DND-41 (cell line): ENCODE data around the gene SEC16A.

ENCODE experiments used
- ATAC-seq: fragments of 200-7000 bp; cut with Tn5 transposase; 3 replicates; pipeline ENCODE4 v1.9.1; 2021; ENCODE audit warnings: low read depth; ENCODE audit not compliant: insufficient read depth
- DNase-seq: peaks from one replicate; pipeline ENCODE4 v3.0.0-alpha.2; 2020
- H2AFZ ChIP-seq: 2 replicates; pipeline ENCODE4 v1.6.0; 2012; ENCODE audit warnings: low read depth, low read length
- H3K27ac ChIP-seq: 2 replicates; pipeline ENCODE4 v1.5.1; 2012; ENCODE audit warnings: low read length, inconsistent platforms
- H3K27me3 ChIP-seq: fragments of 200-600 bp; sonication (generic); 2 replicates; pipeline ENCODE4 v1.6.0; 2012; ENCODE audit warnings: low read length, mild to moderate bottlenecking, inconsistent platforms; ENCODE audit not compliant: insufficient read depth, poor library complexity
- H3K36me3 ChIP-seq: 2 replicates; pipeline ENCODE4 v1.5.1; 2012; ENCODE audit warnings: low read length, inconsistent platforms; ENCODE audit not compliant: insufficient read depth
- H3K4me1 ChIP-seq: 2 replicates; pipeline ENCODE4 v1.5.1; 2012; ENCODE audit warnings: mild to moderate bottlenecking, low read length; ENCODE audit not compliant: insufficient read depth
- H3K4me2 ChIP-seq: 2 replicates; pipeline ENCODE4 v1.6.0; 2012; ENCODE audit warnings: mild to moderate bottlenecking, moderate library complexity, low read length, inconsistent platforms; ENCODE audit not compliant: insufficient read depth
- H3K4me3 ChIP-seq, 2 experiments: fragments of 200-600 bp in 1 of 2; shearing (Covaris generic) in 1 of 2; 2 replicates each; pipeline ENCODE4 v1.5.1; 2012 to 2016; ENCODE audit warnings: inconsistent platforms in 2 of 2, low read length in 2 of 2, mild to moderate bottlenecking in 2 of 2, low read depth in 1 of 2, moderate library complexity in 1 of 2
- H3K79me2 ChIP-seq: 2 replicates; pipeline ENCODE4 v1.6.0; 2012; ENCODE audit warnings: low read length, inconsistent platforms; ENCODE audit not compliant: insufficient read depth
- H3K9ac ChIP-seq: 2 replicates; pipeline ENCODE4 v1.6.0; 2012; ENCODE audit warnings: low read depth, mild to moderate bottlenecking, inconsistent platforms, low read length, moderate library complexity
- H3K9me3 ChIP-seq: 2 replicates; pipeline ENCODE4 v1.5.1; 2012; ENCODE audit warnings: low read length, moderate library complexity, mild to moderate bottlenecking, inconsistent platforms; ENCODE audit not compliant: insufficient read depth, severe bottlenecking
- H4K20me1 ChIP-seq: 2 replicates; pipeline ENCODE4 v1.6.0; 2012; ENCODE audit warnings: low read length; ENCODE audit not compliant: insufficient read depth
- EZH2 ChIP-seq: IDR thresholded peaks from 3 replicates; pipeline ENCODE4 v1.6.1; 2012; ENCODE audit warnings: borderline replicate concordance, low read depth, mild to moderate bottlenecking, moderate library complexity, low read length, inconsistent platforms; ENCODE audit not compliant: severe bottlenecking
- TF ChIP-seq, protein P1 (sequence below): IDR thresholded peaks from 2 replicates; pipeline ENCODE4 v1.5.1; 2012; ENCODE audit warnings: borderline replicate concordance, low read length, moderate library complexity, mild to moderate bottlenecking; ENCODE audit not compliant: poor library complexity, severe bottlenecking; ENCODE audit errors: extremely low read depth

SEC16A gene

GRCh38 chr9:136416427-136416826 lies 66.4 kb downstream of the SEC16A start:
- Histone ChIP-seq H3K9me3 (no peaks in the 10 kb centered on the region), H3K27me3 (no peaks in the 10 kb centered on the region), H3K9ac (no peak overlapping the region), H3K27ac (no peak overlapping the region), H3K4me1 (peaks cover 17% of the 10 kb centered on the region), H3K79me2 (peaks cover 28% of the 10 kb centered on the region), H4K20me1 (peaks cover 21% of the 10 kb centered on the region; the same call in 1 of the 2 replicates), H3K4me3 (no peak overlapping the region), H3K4me2 (no peak overlapping the region), H3K36me3 (peaks cover 89% of the 10 kb centered on the region), H2AFZ (no peak overlapping the region)
- ATAC-seq = no peak
- TF ChIP-seq EZH2 = no peak
- TF ChIP-seq, protein P1, sequence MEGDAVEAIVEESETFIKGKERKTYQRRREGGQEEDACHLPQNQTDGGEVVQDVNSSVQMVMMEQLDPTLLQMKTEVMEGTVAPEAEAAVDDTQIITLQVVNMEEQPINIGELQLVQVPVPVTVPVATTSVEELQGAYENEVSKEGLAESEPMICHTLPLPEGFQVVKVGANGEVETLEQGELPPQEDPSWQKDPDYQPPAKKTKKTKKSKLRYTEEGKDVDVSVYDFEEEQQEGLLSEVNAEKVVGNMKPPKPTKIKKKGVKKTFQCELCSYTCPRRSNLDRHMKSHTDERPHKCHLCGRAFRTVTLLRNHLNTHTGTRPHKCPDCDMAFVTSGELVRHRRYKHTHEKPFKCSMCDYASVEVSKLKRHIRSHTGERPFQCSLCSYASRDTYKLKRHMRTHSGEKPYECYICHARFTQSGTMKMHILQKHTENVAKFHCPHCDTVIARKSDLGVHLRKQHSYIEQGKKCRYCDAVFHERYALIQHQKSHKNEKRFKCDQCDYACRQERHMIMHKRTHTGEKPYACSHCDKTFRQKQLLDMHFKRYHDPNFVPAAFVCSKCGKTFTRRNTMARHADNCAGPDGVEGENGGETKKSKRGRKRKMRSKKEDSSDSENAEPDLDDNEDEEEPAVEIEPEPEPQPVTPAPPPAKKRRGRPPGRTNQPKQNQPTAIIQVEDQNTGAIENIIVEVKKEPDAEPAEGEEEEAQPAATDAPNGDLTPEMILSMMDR = no peak
- DNase-seq = no peak

DNA sequence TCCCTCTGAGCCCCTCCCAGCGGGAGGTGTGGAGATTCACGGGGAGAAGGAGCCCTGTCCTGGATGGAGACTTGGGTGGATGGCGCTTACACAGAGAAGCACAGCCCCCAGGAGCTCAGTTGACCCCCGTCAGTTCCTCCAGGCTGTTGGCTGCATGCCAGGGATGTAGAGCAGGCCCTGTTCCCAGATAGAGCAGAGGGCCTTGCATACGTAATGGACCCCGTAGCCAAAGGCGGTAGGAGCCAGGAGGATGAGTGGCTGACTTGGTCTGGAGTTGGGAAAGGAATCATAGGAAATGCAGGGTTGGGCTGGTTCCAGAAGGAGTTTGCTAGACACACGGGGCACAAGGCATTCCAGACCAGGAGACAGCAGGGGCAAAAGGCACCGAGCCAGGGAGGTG lies 69.9 kb downstream of the SEC16A start:
- Histone ChIP-seq H3K9ac (no peak overlapping the region), H4K20me1 (peaks cover 30% of the 10 kb centered on the region)

DNA sequence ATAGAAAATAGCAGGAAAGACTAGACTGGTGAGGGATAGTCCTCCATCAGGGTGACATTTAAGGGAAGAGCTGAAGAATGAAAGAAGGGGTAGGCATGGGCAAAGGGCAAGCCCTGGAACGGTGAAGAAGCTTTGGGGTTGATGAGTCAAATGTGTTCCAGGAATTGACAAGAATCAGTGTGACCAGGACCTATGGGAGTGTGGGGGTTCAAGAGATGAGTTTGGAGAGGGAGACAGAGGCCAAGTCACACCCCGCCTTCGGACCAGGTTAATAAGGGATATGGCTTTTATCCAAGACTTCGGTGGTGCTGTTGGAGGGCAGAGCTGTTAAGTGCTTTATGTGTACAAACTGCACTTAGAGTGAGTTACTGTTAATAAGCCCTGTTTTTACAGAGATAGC lies 71.5 kb downstream of the SEC16A start:
- H3K27ac ChIP-seq = peak overlapping the region; percentile 70

More for the DNA sequence above, 69.9 kb downstream of the SEC16A start:
- TF ChIP-seq EZH2 = no peak
- TF ChIP-seq, protein P1 = no peak
- Histone ChIP-seq H2AFZ (no peak overlapping the region), H3K4me1 (peaks cover 38% of the 10 kb centered on the region), H3K9me3 (no peaks in the 10 kb centered on the region), H3K36me3 (peaks cover 60% of the 10 kb centered on the region), H3K4me2 (no peak overlapping the region; the same call in 1 of the 2 replicates), H3K27ac (no peak overlapping the region), H3K79me2 (peaks cover 55% of the 10 kb centered on the region), H3K27me3 (no peaks in the 10 kb centered on the region), H3K4me3 (no peak overlapping the region)
- ATAC-seq (no peak), DNase-seq (no peak)

More for the DNA sequence above, 71.5 kb downstream of the SEC16A start:
- TF ChIP-seq EZH2 = no peak
- TF ChIP-seq, protein P1 = no peak
- ATAC-seq = no peak
- Histone ChIP-seq H3K36me3 (peaks cover 61% of the 10 kb centered on the region), H3K4me3 (peak overlapping the region; percentile 77 to 83), H3K79me2 (peaks cover 58% of the 10 kb centered on the region), H3K27me3 (no peaks in the 10 kb centered on the region), H3K9me3 (no peaks in the 10 kb centered on the region), H3K4me2 (peak overlapping the region; percentile 95), H2AFZ (no peak overlapping the region), H3K4me1 (peaks cover 38% of the 10 kb centered on the region), H4K20me1 (peaks cover 30% of the 10 kb centered on the region), H3K9ac (peak overlapping the region; percentile 85)
- no peak for DNase-seq
